Superior temporal gyrus (tissue), 1 donor: Measurements from ENCODE around the gene C19orf44.
"Not testable (repeated sequence)": the region's sequence is repeated elsewhere in the genome, so short reads cannot be mapped to it uniquely, and the experiment has no call there.

Experiments used
- DNase-seq: peaks from one replicate; pipeline ENCODE4 v3.0.0-alpha.2; 2016; ENCODE audit errors: extremely low spot score

The C19orf44 gene

GRCh38 chr19:16495982-16496612 is at the start of gene C19orf44, which contains the start of gene CALR3:
Gene C19orf44 (plus strand): TSS chr19:16496394. CDS start chr19:16500793, 4,399 bp downstream.
Gene CALR3 (minus strand): TSS chr19:16496167. CDS start chr19:16496129, 38 bp downstream.
- peak; percentile 99 for DNase-seq

DNA sequence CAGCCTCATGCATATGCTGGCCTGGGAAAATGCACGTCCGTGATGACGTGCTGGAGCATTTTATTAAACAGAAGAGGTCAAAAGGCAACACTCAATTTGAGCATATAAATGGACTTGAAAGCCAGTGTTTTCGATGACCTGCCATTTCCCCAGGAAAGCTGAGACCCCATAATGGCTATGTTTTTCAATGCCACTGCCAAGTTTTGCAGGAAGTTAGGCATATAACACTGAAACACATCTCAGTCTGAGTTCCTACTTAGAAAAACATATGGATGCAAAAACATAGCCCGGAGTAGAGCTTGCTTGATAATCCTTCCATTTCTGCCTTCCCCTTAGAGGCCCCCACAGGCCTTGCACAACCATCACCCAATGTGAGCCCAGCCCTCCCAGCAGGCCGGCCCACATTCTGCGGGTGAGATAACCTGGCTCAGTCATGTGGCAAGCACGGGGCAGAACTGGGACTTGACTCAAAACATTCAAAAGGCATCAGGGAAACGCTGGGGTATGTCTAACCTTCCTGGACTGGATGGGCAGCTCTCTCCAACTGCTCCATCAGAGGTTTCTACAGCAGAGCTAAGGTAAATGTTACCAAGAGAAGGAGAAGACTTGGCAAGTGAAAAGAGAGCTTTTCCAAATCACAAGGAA is 49.3 kb upstream of the C19orf44 start:
- no peak for DNase-seq

DNA sequence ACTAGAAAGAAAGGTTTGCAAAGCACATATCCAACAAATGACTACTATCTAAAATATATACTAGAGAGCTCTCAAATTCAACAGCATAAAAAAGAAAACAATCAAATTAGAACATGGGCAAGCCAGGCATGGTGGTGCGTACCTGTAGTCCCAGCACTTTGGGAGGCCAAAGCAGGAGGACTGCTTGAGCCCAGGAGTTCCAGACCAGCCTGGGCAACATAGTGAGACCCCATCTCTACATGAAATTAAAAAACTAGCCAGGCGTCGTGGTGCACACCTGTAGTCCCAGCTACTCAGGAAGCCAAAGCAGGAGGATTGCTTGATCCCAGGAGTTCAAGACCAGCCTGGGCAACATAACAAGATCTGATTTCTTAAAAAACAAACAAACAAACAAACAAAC is 47.3 kb upstream of the C19orf44 start:
- not testable (repeated sequence) for DNase-seq

DNA sequence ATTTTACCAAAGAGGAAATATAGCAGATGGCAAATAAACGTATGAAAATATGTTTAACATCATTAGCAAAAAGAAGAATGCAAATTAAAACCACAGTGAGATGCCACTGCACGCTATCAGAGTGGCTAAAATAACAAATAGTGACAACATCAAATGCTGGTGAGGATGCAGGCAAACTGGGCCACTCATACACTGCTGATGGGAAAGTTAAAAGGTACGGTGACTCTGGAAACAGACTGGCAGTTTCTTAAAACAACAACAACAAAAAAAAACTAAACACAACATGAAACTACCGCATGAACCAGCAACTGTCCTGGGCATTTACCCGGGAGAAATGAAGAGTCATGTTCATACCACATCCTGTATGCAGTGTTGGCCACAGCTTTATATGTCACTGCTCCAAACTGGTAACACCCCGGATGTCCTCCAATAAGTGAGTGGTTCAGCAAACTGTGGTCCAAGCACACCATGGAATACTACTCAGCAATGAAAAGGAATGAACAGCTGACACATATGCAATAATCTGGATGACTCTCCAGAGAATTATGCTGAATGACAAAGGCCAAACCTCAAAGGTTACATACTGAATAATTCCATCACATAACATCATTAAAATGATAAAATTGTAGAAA is 46.7 kb upstream of the C19orf44 start:
- no peak for DNase-seq

- no peak for DNase-seq
Observed at GRCh38 chr19:16452325-16452724, 43.9 kb upstream of the C19orf44 start.

GRCh38 chr19:16454351-16454918 is 41.8 kb upstream of the C19orf44 start:
- no peak for DNase-seq

GRCh38 chr19:16455489-16455888 is 40.7 kb upstream of the C19orf44 start:
- DNase-seq = no peak

GRCh38 chr19:16456652-16457194 is 39.5 kb upstream of the C19orf44 start:
- DNase-seq = no peak

DNA sequence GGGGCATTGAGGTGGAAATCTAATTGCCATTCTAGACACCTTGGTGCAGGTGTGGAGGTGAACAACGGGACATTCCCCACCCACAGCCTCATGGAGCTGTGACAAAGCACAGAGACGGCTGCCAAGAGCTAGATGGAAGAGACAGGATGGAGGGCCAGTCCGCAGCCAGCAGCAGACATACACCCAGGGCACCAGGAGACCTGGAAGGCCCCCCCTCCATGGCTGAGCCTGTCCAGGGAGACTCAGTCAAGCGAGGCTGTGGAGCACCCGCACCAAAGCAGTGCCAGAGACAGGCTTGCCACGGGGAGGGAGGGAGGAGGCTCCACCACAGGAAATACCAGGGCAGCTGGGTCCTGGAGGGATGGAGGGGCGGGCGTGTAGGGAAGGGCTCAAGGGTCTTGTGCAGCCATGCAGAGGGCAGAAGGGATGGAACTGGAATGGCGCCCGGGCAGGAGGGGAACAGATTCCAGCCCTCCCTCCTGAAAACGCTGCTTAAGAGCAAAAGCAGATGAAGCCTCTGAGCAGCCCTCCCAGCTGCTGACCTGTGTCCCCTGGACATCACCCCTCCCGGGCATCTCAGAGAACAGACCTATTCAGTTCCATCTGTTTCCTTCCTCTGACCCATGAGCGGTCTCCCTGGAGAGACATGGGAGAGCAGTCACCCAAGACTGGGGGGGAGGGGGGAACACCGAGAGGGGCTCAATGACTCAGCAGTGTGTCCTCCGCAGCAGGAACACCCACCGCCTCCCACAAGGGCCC is 38.8 kb upstream of the C19orf44 start:
- no peak for DNase-seq

GRCh38 chr19:16457954-16458331 is 38.3 kb upstream of the C19orf44 start:
- DNase-seq = no peak

DNA sequence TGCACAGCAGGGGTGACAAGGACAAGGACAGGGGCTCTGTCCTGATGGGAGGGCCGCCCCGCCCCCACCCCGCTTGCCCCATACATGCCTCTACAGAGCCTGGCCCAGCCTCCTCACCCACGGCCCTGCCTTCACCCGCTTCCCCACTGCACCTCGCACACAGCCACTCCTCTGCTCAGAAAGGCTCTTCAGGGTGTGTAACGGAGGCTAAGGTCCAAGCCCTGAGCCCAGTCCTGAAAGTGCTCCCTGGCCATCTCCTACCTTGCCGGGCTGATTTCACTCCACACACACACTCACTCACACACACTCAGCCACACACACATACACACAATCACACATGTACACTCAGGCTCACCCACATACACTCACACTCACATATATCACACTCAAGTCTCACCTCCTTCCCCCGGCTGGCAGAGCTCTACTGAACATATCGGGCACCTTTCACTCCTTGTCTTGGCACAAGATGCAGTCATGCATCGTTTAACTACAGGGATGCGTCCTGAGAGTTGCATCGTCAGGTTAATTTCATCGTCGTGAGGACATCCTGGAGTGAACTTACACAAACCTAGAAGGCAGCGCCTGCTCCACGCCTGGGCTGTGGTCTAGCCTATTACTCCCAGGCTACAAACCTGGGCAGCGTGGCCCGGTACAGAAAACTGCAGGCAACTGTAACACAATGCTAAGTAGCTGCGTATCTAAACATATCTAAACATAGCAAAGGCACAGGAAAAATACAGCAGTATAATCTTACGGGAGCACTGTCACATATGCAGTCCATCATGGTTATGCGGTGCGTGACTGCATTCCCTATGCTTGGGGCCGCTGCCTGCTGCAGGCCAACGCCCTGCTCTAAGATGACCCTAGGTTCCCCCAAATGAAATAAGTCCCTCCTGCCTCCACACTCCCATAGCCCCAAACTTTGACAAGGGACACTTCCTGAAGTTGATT is 37.5 kb upstream of the C19orf44 start:
- no peak for DNase-seq

GRCh38 chr19:16459680-16460079 is 36.5 kb upstream of the C19orf44 start:
- DNase-seq = no peak

DNA sequence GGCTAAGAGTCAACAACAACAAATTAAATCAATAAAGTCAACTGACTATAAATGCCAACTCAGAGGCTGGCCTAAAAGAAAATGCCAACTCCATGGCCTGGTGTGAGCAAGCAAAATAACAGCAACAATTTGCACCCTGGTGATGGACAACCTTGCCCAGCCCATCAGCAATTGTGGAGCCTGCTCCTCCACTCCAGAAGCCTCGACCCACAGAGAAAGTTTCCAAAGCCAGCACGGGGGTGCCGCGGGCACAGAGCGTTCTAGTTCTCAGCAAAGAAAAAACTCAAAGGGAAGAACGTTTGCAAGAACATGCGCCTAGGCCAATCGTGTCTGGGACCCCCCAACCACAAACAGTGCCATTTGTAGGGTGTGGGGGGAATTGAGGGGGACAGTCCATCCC is 35.7 kb upstream of the C19orf44 start:
- DNase-seq = no peak

DNA sequence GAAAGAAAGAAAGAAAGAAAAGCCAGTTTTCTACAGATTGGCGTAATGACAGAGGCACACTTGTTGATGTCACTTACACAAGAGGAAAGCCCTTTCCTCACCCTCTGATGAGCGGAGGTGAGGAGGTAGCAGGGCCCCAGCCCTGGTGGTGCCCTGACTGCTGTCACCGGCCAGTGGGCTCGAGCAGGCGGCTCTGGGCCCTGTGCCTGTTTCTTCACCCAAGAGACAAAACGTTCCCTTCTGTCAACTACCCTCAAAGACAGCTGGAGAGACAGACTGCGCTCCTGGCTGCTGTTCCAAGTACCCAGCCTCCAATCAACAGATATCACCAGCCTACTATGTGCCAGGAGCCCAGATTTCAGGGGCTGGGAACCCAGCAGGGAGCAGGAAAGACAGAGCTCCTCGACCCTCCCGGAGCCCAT is 34.6 kb upstream of the C19orf44 start:
- DNase-seq = peak; percentile 19

GRCh38 chr19:16462757-16463250 is 33.4 kb upstream of the C19orf44 start:
- peak; percentile 3 for DNase-seq

DNA sequence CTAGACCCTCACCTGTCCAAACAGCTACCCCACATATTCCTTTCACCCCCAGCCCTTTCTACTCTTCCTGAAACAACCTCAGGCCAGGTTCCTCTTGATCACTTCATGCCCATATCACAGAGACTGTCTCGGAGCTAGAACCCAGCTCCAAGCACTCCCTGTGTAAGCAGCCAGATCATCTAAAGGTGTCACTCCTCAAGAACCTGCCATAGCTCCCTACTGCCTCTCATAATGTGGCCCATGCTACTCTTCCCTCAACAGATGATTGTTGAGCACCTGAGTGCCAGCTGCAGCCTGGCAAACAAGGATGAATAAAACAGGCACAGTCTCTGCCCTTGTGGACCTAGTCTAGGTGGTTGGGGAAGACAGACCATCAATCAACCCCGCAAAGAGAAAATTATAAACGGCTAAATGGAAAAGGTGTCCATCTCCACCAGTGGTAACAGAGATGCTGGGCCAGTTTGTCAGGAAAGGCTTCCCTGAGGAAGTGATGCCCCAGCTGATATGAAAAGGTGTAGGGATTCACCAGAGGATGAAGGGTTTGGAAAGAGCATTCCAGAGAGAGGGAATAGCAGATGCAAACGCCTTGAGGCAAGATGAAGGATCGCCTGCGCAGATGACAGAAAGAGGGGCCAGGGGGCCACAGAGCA is 32.7 kb upstream of the C19orf44 start:
- DNase-seq = peak; percentile 1

GRCh38 chr19:16463991-16464575 is 32.1 kb upstream of the C19orf44 start:
- DNase-seq = peak; percentile 2

- peak; percentile 1 for DNase-seq
Observed at GRCh38 chr19:16465239-16465638, 31.0 kb upstream of the C19orf44 start.

GRCh38 chr19:16466802-16467427 is 29.3 kb upstream of the C19orf44 start:
- not testable (repeated sequence) for DNase-seq
